HEK293 (cell line): ENCODE data around the gene TSHR.

Experiments
- CTCF ChIA-PET: fragments of 350-600 bp; formaldehyde crosslinking; extraction: SDS; loops from one replicate; lab custom pipeline; 2021; ENCODE audit warnings: antibody characterized with exemption; lab: Yijun Ruan, JAX
- POLR2A ChIA-PET: fragments of 300-600 bp; formaldehyde crosslinking; extraction: SDS; loops from one replicate; lab custom pipeline; 2020; ENCODE audit warnings: antibody characterized with exemption, inconsistent platforms; lab: Yijun Ruan, JAX
- H3K27ac ChIP-seq: fragments of 200-500 bp; sonication (Bioruptor generic); 2 replicates; pipeline ENCODE4 v1.5.1; 2014; ENCODE audit warnings: low read depth, low read length, control low read depth, inconsistent platforms; ENCODE audit errors: extremely low read depth
- H3K36me3 ChIP-seq, 2 experiments: fragments of 200-500 bp in 1 of 2; sonication (Bioruptor generic) in 1 of 2; 1 replicate in 1 of 2; 2 replicates in 1 of 2; pipeline ENCODE4 v1.5.1; 2014 to 2017; ENCODE audit warnings: inconsistent platforms in 2 of 2, low read length in 2 of 2; ENCODE audit not compliant: control insufficient read depth in 2 of 2, insufficient read depth in 1 of 2
- H3K4me1 ChIP-seq: fragments of 200-500 bp; sonication (Bioruptor generic); 2 replicates; pipeline ENCODE4 v1.5.1; 2014; ENCODE audit warnings: mild to moderate bottlenecking, low read length, inconsistent platforms; ENCODE audit not compliant: control insufficient read depth, insufficient read depth
- H3K4me3 ChIP-seq: 2 replicates; pipeline ENCODE4 v1.5.1; 2011; ENCODE audit warnings: low read depth, mild to moderate bottlenecking, control low read depth, low read length, moderate library complexity
- H3K9me3 ChIP-seq: fragments of 200-500 bp; sonication (Bioruptor generic); 2 replicates; pipeline ENCODE4 v1.5.1; 2014; ENCODE audit warnings: low read depth, low read length, inconsistent platforms; ENCODE audit not compliant: control insufficient read depth, insufficient read depth
- BCL11A ChIP-seq: fragments of 450-650 bp; formaldehyde crosslinking; IDR thresholded peaks from 2 replicates; pipeline ENCODE4 v1.5.1; 2016; ENCODE audit warnings: low read depth, missing biosample characterization, missing genetic modification characterization
- FEZF1 ChIP-seq: fragments of 450-650 bp; formaldehyde crosslinking; IDR thresholded peaks from 2 replicates; pipeline ENCODE4 v1.5.1; 2016; ENCODE audit warnings: missing biosample characterization, missing genetic modification characterization
- MEIS1 ChIP-seq: sonication (generic); formaldehyde crosslinking; IDR thresholded peaks from 2 replicates; pipeline ENCODE4 v1.8.1; 2022; ENCODE audit warnings: missing genetic modification reagents, mild to moderate bottlenecking, borderline replicate concordance
- OVOL3 ChIP-seq: fragments of 450-650 bp; formaldehyde crosslinking; IDR thresholded peaks from 2 replicates; pipeline ENCODE4 v1.5.1; 2016; ENCODE audit warnings: missing biosample characterization, missing genetic modification characterization
- PBX3 ChIP-seq: sonication (generic); formaldehyde crosslinking; IDR thresholded peaks from 2 replicates; pipeline ENCODE4 v1.8.1; 2022; ENCODE audit warnings: mild to moderate bottlenecking, moderate library complexity, missing genetic modification reagents
- PRDM6 ChIP-seq: fragments of 450-650 bp; formaldehyde crosslinking; IDR thresholded peaks from 2 replicates; pipeline ENCODE4 v1.5.1; 2017; ENCODE audit warnings: missing biosample characterization, missing genetic modification characterization
- SALL2 ChIP-seq: fragments of 450-650 bp; formaldehyde crosslinking; IDR thresholded peaks from 2 replicates; pipeline ENCODE4 v1.5.0; 2017; ENCODE audit warnings: missing biosample characterization, mild to moderate bottlenecking, missing genetic modification characterization, borderline replicate concordance
- SETDB1 ChIP-seq: IDR thresholded peaks from one replicate; pipeline ENCODE4 v1.6.1; 2017; ENCODE audit warnings: mild to moderate bottlenecking, low read length, moderate library complexity, mixed read lengths; ENCODE audit not compliant: insufficient read length
- WT1 ChIP-seq: fragments of 450-650 bp; formaldehyde crosslinking; IDR thresholded peaks from 2 replicates; pipeline ENCODE4 v1.5.1; 2016; ENCODE audit warnings: missing biosample characterization, missing genetic modification characterization
- ZBTB10 ChIP-seq: fragments of 450-650 bp; formaldehyde crosslinking; IDR thresholded peaks from 2 replicates; pipeline ENCODE4 v1.5.1; 2016; ENCODE audit warnings: missing biosample characterization, missing genetic modification characterization
- ZBTB8A ChIP-seq: fragments of 450-650 bp; formaldehyde crosslinking; IDR thresholded peaks from 2 replicates; pipeline ENCODE4 v1.5.1; 2016; ENCODE audit warnings: missing biosample characterization, missing genetic modification characterization
- ZNF121 ChIP-seq: fragments of 450-650 bp; formaldehyde crosslinking; IDR thresholded peaks from 2 replicates; pipeline ENCODE4 v1.5.1; 2016; ENCODE audit warnings: missing biosample characterization, missing genetic modification characterization
- ZNF132 ChIP-seq: fragments of 450-650 bp; formaldehyde crosslinking; IDR thresholded peaks from 2 replicates; pipeline ENCODE4 v1.5.1; 2017; ENCODE audit warnings: missing biosample characterization, missing genetic modification characterization, borderline replicate concordance
- ZNF138 ChIP-seq: fragments of 450-650 bp; formaldehyde crosslinking; IDR thresholded peaks from 2 replicates; pipeline ENCODE4 v1.5.1; 2016; ENCODE audit warnings: missing biosample characterization, missing genetic modification characterization, borderline replicate concordance
- ZNF174 ChIP-seq: fragments of 450-650 bp; formaldehyde crosslinking; IDR thresholded peaks from 2 replicates; pipeline ENCODE4 v1.5.0; 2017; ENCODE audit warnings: missing biosample characterization, mild to moderate bottlenecking, missing genetic modification characterization
- ZNF175 ChIP-seq: fragments of 450-650 bp; formaldehyde crosslinking; IDR thresholded peaks from 2 replicates; pipeline ENCODE4 v1.5.1; 2016; ENCODE audit warnings: missing biosample characterization, missing genetic modification characterization
- ZNF239 ChIP-seq: fragments of 450-650 bp; formaldehyde crosslinking; IDR thresholded peaks from 2 replicates; pipeline ENCODE4 v1.5.1; 2016; ENCODE audit warnings: missing biosample characterization, missing genetic modification characterization
- ZNF26 ChIP-seq: fragments of 450-650 bp; formaldehyde crosslinking; IDR thresholded peaks from 2 replicates; pipeline ENCODE4 v1.5.1; 2016; ENCODE audit warnings: missing biosample characterization, missing genetic modification characterization
- ZNF341 ChIP-seq: fragments of 450-650 bp; formaldehyde crosslinking; IDR thresholded peaks from 2 replicates; pipeline ENCODE4; 2016; ENCODE audit warnings: low read depth, missing biosample characterization, missing genetic modification characterization
- ZNF37A ChIP-seq: fragments of 450-650 bp; IDR thresholded peaks from 2 replicates; pipeline ENCODE4 v1.5.1; 2018; ENCODE audit warnings: missing biosample characterization, missing genetic modification characterization
- ZNF530 ChIP-seq: fragments of 450-650 bp; formaldehyde crosslinking; IDR thresholded peaks from 2 replicates; pipeline ENCODE4 v1.5.1; 2016; ENCODE audit warnings: low read depth, missing biosample characterization, missing genetic modification characterization
- ZNF560 ChIP-seq: fragments of 450-650 bp; formaldehyde crosslinking; IDR thresholded peaks from 2 replicates; pipeline ENCODE4 v1.5.1; 2017; ENCODE audit warnings: missing biosample characterization, missing genetic modification characterization, borderline replicate concordance
- ZNF626 ChIP-seq: fragments of 450-650 bp; sonication (Bioruptor Pico); formaldehyde crosslinking; IDR thresholded peaks from 2 replicates; pipeline ENCODE4 v1.5.1; 2018; ENCODE audit warnings: missing biosample characterization, missing genetic modification characterization, inconsistent platforms
- ZNF76 ChIP-seq: fragments of 450-650 bp; formaldehyde crosslinking; IDR thresholded peaks from 2 replicates; pipeline ENCODE4; 2016; ENCODE audit warnings: low read depth, missing biosample characterization, missing genetic modification characterization, borderline replicate concordance
- ZNF792 ChIP-seq: fragments of 450-650 bp; formaldehyde crosslinking; IDR thresholded peaks from 2 replicates; pipeline ENCODE4 v1.5.1; 2016; ENCODE audit warnings: missing biosample characterization, missing genetic modification characterization
- ZNF830 ChIP-seq: fragments of 450-650 bp; IDR thresholded peaks from 2 replicates; pipeline ENCODE4 v1.5.0; 2018; ENCODE audit warnings: missing biosample characterization, missing genetic modification characterization, low read depth, mild to moderate bottlenecking, moderate library complexity
- ZSCAN18 ChIP-seq: fragments of 450-650 bp; formaldehyde crosslinking; IDR thresholded peaks from 2 replicates; pipeline ENCODE4 v1.5.1; 2016; ENCODE audit warnings: missing biosample characterization, missing genetic modification characterization
- ZSCAN5A ChIP-seq: fragments of 450-650 bp; formaldehyde crosslinking; IDR thresholded peaks from 2 replicates; pipeline ENCODE4 v1.5.1; 2016; ENCODE audit warnings: missing biosample characterization, missing genetic modification characterization

Gene TSHR

GRCh38 chr14:81042438-81042837, 87.0 kb downstream of the TSHR start:
- no peaks in the 10 kb centered on the region for H3K4me1 ChIP-seq
- no peaks in the 10 kb centered on the region for H3K36me3 ChIP-seq
- CTCF ChIA-PET: no interaction called here
- no peak for TF ChIP-seq ZNF626 (tag by site-specific recombination)
- no peak for TF ChIP-seq PRDM6
- TF ChIP-seq ZNF121 (tag by site-specific recombination): no peak
- TF ChIP-seq ZNF175 (tag by site-specific recombination): no peak
- no peak for TF ChIP-seq ZBTB10 (tag by site-specific recombination)
- TF ChIP-seq ZNF560 (tag by site-specific recombination): no peak
- no peak for TF ChIP-seq BCL11A (tag by site-specific recombination)
- no peak for TF ChIP-seq MEIS1
- no peak for TF ChIP-seq ZBTB8A (tag by site-specific recombination)
- no peak for TF ChIP-seq ZNF530
- no peak for TF ChIP-seq ZNF792 (tag by site-specific recombination)
- no peak for TF ChIP-seq OVOL3 (tag by site-specific recombination)
- TF ChIP-seq WT1 (tag by site-specific recombination): no peak
- no peak for TF ChIP-seq PBX3 (CRISPR knock-in tag)
- TF ChIP-seq FEZF1: no peak
- TF ChIP-seq, all 188 proteins: peak for 0
- Histone ChIP-seq H3K27ac (no peak overlapping the region), H3K9me3 (no peaks in the 10 kb centered on the region), H3K4me3 (no peak overlapping the region)
- POLR2A ChIA-PET: no interaction called here

- Histone ChIP-seq H3K27ac (no peak overlapping the region), H3K36me3 (no peaks in the 10 kb centered on the region), H3K4me3 (no peak overlapping the region), H3K4me1 (no peaks in the 10 kb centered on the region), H3K9me3 (no peaks in the 10 kb centered on the region)
- ChIA-PET POLR2A (no interaction called here), CTCF (no interaction called here)
- TF ChIP-seq SETDB1 (no peak), ZNF132 (tag by site-specific recombination) (no peak), ZSCAN18 (tag by site-specific recombination) (no peak), ZNF341 (tag by site-specific recombination) (no peak), ZNF76 (no peak), ZNF830 (no peak), ZNF174 (tag by site-specific recombination) (no peak), ZNF26 (no peak), ZSCAN5A (tag by site-specific recombination) (no peak), ZNF37A (tag by site-specific recombination) (no peak), SALL2 (tag by site-specific recombination) (no peak), ZNF138 (tag by site-specific recombination) (no peak), ZNF239 (tag by site-specific recombination) (no peak), BCL11A (tag by site-specific recombination) (no peak)
Observed at GRCh38 chr14:81051547-81051946, 96.1 kb downstream of the TSHR start.
